Thoracic aorta (tissue), 2 donors: ENCODE data around the gene RIMS3. TPM values are rescaled to one million over a fixed set of nuclear protein-coding genes. Genes with fewer than 3 reads are reported as not detected.
A peak's percentile ranks its signal among the peaks of the same experiment; 100 is the strongest.

Experiments
- ATAC-seq: fragments of 150-250 bp; one replicate; pipeline ENCODE4 v1.8.0; 2017; ENCODE audit warnings: low read depth; ENCODE audit not compliant: insufficient number of reproducible peaks, low FRiP score
- DNase-seq: peaks from one replicate; pipeline ENCODE4 v3.0.0-alpha.2; 2020; ENCODE audit warnings: low spot score
- H3K27ac ChIP-seq, 2 donors: fragments of 200-600 bp; sonication (generic); 1 replicate in 1 of 2; 2 replicates in 1 of 2; pipeline ENCODE4 v1.5.1; 2016; ENCODE audit warnings: mild to moderate bottlenecking in 2 of 2, moderate library complexity in 2 of 2
- H3K27me3 ChIP-seq: fragments of 200-600 bp; sonication (generic); replicated peaks from 2 replicates; pipeline ENCODE4 v1.6.0; 2016; ENCODE audit warnings: mild to moderate bottlenecking; ENCODE audit not compliant: insufficient read depth
- H3K36me3 ChIP-seq: fragments of 200-600 bp; sonication (generic); one replicate; pipeline ENCODE4 v1.5.1; 2016
- H3K4me1 ChIP-seq, 2 donors: fragments of 200-600 bp; sonication (generic); 1 replicate in 1 of 2; 2 replicates in 1 of 2; pipeline versions ENCODE4 v1.5.1 to v1.6.0; 2016; ENCODE audit warnings: low read depth in 2 of 2, mild to moderate bottlenecking in 1 of 2; ENCODE audit not compliant: control insufficient read depth in 1 of 2
- H3K4me3 ChIP-seq: fragments of 200-600 bp; sonication (generic); 2 replicates; pipeline ENCODE4 v1.5.1; 2016; ENCODE audit warnings: mild to moderate bottlenecking
- H3K9me3 ChIP-seq: fragments of 200-600 bp; sonication (generic); 2 replicates; pipeline ENCODE4 v1.5.1; 2016
- CTCF ChIP-seq: fragments of 200-600 bp; sonication (generic); IDR thresholded peaks from one replicate; pipeline ENCODE4 v1.5.1; 2019; ENCODE audit warnings: antibody characterized with exemption
- total RNA-seq, 2 donors: library from RNA; depleted of rRNA; stranded (reverse); fragments of >200 nt; gene quantifications; one replicate each; pipeline versions ENCODE4 v1.1.0 to v1.2.3, GENCODE V29; 2016

Gene RIMS3
- total RNA-seq, 2 donors from 2014 or later: 18.1 to 33.7 TPM

GRCh38 chr1:40664791-40665190 lies 691 bp downstream of the RIMS3 start:
- TF ChIP-seq CTCF: no peak
- Histone ChIP-seq H3K4me3 (peak overlapping the region; percentile 90), H3K36me3 (no peaks in the 10 kb centered on the region), H3K4me1 (peaks cover 20 to 57% of the 10 kb centered on the region in 2 donors), H3K27me3 (no peaks in the 10 kb centered on the region), H3K9me3 (no peaks in the 10 kb centered on the region), H3K27ac (peak overlapping the region; percentile 72 to 81)
- no peak for DNase-seq
- no peak for ATAC-seq

- H3K27me3 ChIP-seq: no peaks in the 10 kb centered on the region
- H3K9me3 ChIP-seq: no peaks in the 10 kb centered on the region
- no peaks in the 10 kb centered on the region for H3K36me3 ChIP-seq
- H3K4me1 ChIP-seq: peaks cover 20 to 56% of the 10 kb centered on the region in 2 donors
- no peak for ATAC-seq
- no peak for DNase-seq
- TF ChIP-seq CTCF: no peak
- peak overlapping the region; percentile 72 to 81 for H3K27ac ChIP-seq
- peak overlapping the region; percentile 90 for H3K4me3 ChIP-seq
Measured at GRCh38 chr1:40664167-40664537, 1.3 kb downstream of the RIMS3 start.

- Histone ChIP-seq H3K4me1 (peaks cover 20 to 50% of the 10 kb centered on the region in 2 donors), H3K27ac (peak overlapping the region; percentile 72 to 81), H3K9me3 (no peaks in the 10 kb centered on the region), H3K36me3 (no peaks in the 10 kb centered on the region), H3K27me3 (no peaks in the 10 kb centered on the region), H3K4me3 (peak overlapping the region; percentile 10)
- no peak for DNase-seq
- ATAC-seq: no peak
- TF ChIP-seq CTCF: no peak
Measured at GRCh38 chr1:40663324-40664166, 1.9 kb downstream of the RIMS3 start.

GRCh38 chr1:40662864-40663263 lies 2.6 kb downstream of the RIMS3 start:
- no peak for ATAC-seq
- peaks cover 20 to 49% of the 10 kb centered on the region in 2 donors for H3K4me1 ChIP-seq
- TF ChIP-seq CTCF: no peak
- no peaks in the 10 kb centered on the region for H3K27me3 ChIP-seq
- no peaks in the 10 kb centered on the region for H3K9me3 ChIP-seq
- H3K27ac ChIP-seq: peak overlapping the region; percentile 69 to 81
- H3K4me3 ChIP-seq: no peak overlapping the region
- DNase-seq: no peak
- no peaks in the 10 kb centered on the region for H3K36me3 ChIP-seq

GRCh38 chr1:40662151-40662550 lies 3.3 kb downstream of the RIMS3 start:
- Histone ChIP-seq H3K9me3 (no peaks in the 10 kb centered on the region), H3K36me3 (no peaks in the 10 kb centered on the region), H3K27ac (peak overlapping the region; percentile 69 to 81), H3K4me3 (no peak overlapping the region), H3K27me3 (no peaks in the 10 kb centered on the region), H3K4me1 (peaks cover 20 to 49% of the 10 kb centered on the region in 2 donors)
- ATAC-seq: no peak
- TF ChIP-seq CTCF: no peak
- DNase-seq: no peak
